ENCODE data around the gene HLA-F.

Gene HLA-F

DNA sequence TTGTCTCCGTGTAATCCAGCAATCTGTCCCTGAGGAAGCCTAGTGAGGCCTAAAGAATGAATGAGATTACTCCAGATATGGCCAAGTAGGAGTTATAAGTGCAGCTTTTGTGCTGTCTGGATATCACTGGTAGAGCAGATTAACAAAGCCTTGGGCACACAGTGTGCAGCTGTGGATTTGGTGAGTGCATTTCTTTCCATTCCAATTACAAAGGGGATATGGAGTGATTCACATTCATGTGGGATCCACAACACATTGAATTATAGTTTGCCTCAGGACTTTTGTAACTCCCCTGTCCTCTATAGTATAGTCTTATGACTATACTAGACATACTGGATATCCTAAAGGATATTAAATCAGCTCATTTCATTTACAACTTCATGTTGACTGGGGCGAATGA is 47.1 kb downstream of the HLA-F start:
- H3K4me3 ChIP-seq = no peak overlapping the region
- no peaks in the 10 kb centered on the region for H3K9me3 ChIP-seq
- H3K27me3 ChIP-seq (ENCODE audit: low read depth) = no peaks in the 10 kb centered on the region
- in situ Hi-C loops (cut with MboI; ENCODE audit: low sequenced_read_pairs) = no loop called here
- no peaks in the 10 kb centered on the region for H3K36me3 ChIP-seq (replicated peaks)
- DNase-seq (ENCODE audit: low spot score in 2 of 2) = no peak
- H3K4me1 ChIP-seq = no peaks in the 10 kb centered on the region

DNA sequence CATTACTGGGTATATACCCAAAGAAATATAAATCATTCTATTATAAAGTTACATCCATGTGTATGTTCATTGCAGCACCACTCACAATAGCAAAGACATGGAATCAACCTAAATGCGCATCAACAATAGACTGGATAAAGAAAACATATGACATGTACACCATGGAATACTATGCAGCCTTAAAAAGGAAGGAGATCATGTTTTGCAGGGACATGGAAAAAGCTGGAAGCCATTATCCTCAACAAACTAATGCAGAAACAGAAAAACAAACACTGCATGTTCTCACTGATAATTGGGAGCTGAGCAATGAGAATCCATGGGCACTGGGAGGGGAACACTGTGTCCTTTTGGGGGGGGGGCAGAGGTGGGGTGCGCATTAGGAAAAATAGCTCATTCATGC is 53.5 kb downstream of the HLA-F start:
- in situ Hi-C loops (cut with MboI; ENCODE audit: low sequenced_read_pairs) = no loop called here
- H3K36me3 ChIP-seq (replicated peaks) = no peaks in the 10 kb centered on the region
- H3K4me1 ChIP-seq = no peaks in the 10 kb centered on the region
- DNase-seq (ENCODE audit: low spot score in 2 of 2) = no peak
- H3K4me3 ChIP-seq = no peak overlapping the region
- H3K27me3 ChIP-seq (ENCODE audit: low read depth) = no peaks in the 10 kb centered on the region
- H3K9me3 ChIP-seq = no peaks in the 10 kb centered on the region
